ENCODE data around the gene LRP4. TPM values are rescaled to one million over a fixed set of nuclear protein-coding genes. Genes with fewer than 3 reads are reported as not detected.

Gene LRP4
- total and polyA plus RNA-seq, 2 of the 13 experiments (the other 11 are each of a cell fraction or from before 2014, with no cell fraction given) = 4.7 to 13.3 TPM

DNA sequence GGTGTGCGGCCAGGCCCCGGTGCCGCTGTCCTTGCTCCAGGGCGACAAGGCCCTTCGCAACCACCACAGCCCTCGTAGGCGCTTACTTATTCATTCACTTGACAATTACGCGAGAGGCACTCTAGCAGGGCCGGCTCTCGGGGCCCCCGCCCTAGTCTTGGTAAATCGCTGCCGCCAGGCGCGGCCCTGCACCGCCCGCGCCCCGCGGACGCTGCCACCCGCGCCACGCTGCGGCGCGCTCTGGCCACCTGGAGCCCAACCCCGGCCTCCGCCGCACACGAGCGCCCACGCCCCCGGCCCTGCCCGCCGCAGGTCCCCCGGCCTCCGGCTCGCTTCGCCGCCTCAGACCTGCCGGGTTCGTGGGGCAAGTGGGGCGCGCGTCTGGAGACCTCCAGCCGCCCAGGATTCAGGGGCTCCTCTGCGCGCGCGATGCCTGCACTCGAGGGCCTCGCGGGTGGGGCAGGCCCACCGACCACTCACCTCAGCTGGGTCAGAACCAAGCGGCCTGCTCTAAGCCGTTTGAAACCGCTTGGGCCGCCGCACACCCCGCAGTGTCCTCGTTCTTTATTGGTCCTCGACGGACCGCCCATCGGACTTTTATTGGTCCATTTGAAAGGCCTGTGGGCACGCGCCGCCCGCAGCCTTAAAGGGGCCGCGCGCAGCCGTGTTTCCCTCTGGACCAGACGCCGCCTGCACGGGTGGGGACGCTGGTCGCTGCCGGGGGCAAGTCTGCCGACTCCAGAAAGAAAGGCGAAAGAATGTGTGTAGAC, 72.4 kb downstream of the LRP4 start, which contains the start of gene CKAP5 (continued):
- TF ChIP-seq ZNF333 (CRISPR knock-in tag; IDR thresholded peaks at IDR 0.05; ENCODE audit: borderline replicate concordance) = 0 out of 2 replicates have a peak, but pooled peaks have one; percentile 64
- no peak; the same call in none of the 2 replicates for TF ChIP-seq ZNF691 (CRISPR knock-in tag; IDR thresholded peaks at IDR 0.05; ENCODE audit: borderline replicate concordance, low read depth)
- no peak for TF ChIP-seq ATF1 (CRISPR knock-in tag; IDR thresholded peaks at IDR 0.05)
- peak in 1 of 2 experiments; percentile 75; a peak in 1 of 4 replicates for TF ChIP-seq ATF4 (CRISPR knock-in tag; IDR thresholded peaks at IDR 0.05)
- TF ChIP-seq JUN (CRISPR knock-in tag; IDR thresholded peaks at IDR 0.05) = no peak
- TF ChIP-seq ZNF274 (CRISPR knock-in tag; IDR thresholded peaks at IDR 0.05) = no peak
- TF ChIP-seq ZNF329 (CRISPR knock-in tag; IDR thresholded peaks at IDR 0.05; ENCODE audit: low read depth) = 0 out of 2 replicates have a peak, but pooled peaks have one; percentile 49
- peak; percentile 70; the same call in 1 of the 2 replicates for TF ChIP-seq ZNF792 (CRISPR knock-in tag; IDR thresholded peaks at IDR 0.05)
- TF ChIP-seq MTA3 (CRISPR knock-in tag; IDR thresholded peaks at IDR 0.05) = no peak
- peak; percentile 97 for TF ChIP-seq SP4 (CRISPR knock-in tag; IDR thresholded peaks at IDR 0.05)
- TF ChIP-seq IRX3 (CRISPR knock-in tag; IDR thresholded peaks at IDR 0.05; ENCODE audit: borderline replicate concordance, low read depth) = peak; percentile 60; the same call in 1 of the 2 replicates
- TF ChIP-seq SP2 (CRISPR knock-in tag; IDR thresholded peaks at IDR 0.05) = peak; percentile 54; the same call in 1 of the 2 replicates
- no peak for TF ChIP-seq ZNF296 (CRISPR knock-in tag; conservative IDR thresholded peaks at IDR 0.05)
- no peak for TF ChIP-seq ZNF260 (CRISPR knock-in tag; IDR thresholded peaks at IDR 0.05; ENCODE audit: borderline replicate concordance, low read depth)
- TF ChIP-seq MEIS1 (CRISPR knock-in tag; IDR thresholded peaks at IDR 0.05; ENCODE audit: borderline replicate concordance) = no peak
- TF ChIP-seq, protein P1, sequence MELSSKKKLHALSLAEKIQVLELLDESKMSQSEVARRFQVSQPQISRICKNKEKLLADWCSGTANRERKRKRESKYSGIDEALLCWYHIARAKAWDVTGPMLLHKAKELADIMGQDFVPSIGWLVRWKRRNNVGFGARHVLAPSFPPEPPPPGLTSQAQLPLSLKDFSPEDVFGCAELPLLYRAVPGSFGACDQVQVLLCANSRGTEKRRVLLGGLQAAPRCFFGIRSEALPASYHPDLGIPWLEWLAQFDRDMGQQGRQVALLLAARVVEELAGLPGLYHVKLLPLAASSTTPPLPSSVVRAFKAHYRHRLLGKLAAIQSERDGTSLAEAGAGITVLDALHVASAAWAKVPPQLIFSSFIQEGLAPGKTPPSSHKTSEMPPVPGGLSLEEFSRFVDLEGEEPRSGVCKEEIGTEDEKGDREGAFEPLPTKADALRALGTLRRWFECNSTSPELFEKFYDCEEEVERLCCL (CRISPR knock-in tag; IDR thresholded peaks at IDR 0.05; ENCODE audit: borderline replicate concordance) = no peak
- no peak for TF ChIP-seq RBM22 (optimal IDR thresholded peaks at IDR 0.05; ENCODE audit: low read length)
- TF ChIP-seq, protein P2, sequence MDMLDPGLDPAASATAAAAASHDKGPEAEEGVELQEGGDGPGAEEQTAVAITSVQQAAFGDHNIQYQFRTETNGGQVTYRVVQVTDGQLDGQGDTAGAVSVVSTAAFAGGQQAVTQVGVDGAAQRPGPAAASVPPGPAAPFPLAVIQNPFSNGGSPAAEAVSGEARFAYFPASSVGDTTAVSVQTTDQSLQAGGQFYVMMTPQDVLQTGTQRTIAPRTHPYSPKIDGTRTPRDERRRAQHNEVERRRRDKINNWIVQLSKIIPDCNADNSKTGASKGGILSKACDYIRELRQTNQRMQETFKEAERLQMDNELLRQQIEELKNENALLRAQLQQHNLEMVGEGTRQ (IDR thresholded peaks at IDR 0.05; ENCODE audit: low read depth, low read length) = no peak
- TF ChIP-seq, protein P2 (CRISPR knock-in tag; IDR thresholded peaks at IDR 0.05; ENCODE audit: borderline replicate concordance) = peak; percentile 37; the same call in 1 of the 2 replicates
- no peak for TF ChIP-seq ARID3A (IDR thresholded peaks at IDR 0.05; ENCODE audit: low read depth, low read length)
- 0 out of 2 replicates have a peak, but pooled peaks have one; percentile 76 for TF ChIP-seq ZNF101 (CRISPR knock-in tag; IDR thresholded peaks at IDR 0.05; ENCODE audit: borderline replicate concordance, low read depth)
- no peak for TF ChIP-seq ZNF282 (IDR thresholded peaks at IDR 0.05; ENCODE audit: partially characterized antibody)

All from HepG2 (cell line).